ENCODE results near the gene OBSCN.

GRCh38 chr1:228168563-228169270 lies 39.1 kb upstream of the OBSCN start:
- no peak for TF ChIP-seq CTCF (IDR thresholded peaks at IDR 0.05; ENCODE audit: insufficient read depth, low read length)
- no peak for TF ChIP-seq POLR2AphosphoS5 (IDR thresholded peaks at IDR 0.05; ENCODE audit: low read depth)
- no peak for TF ChIP-seq GABPA (IDR thresholded peaks at IDR 0.05; ENCODE audit: low read depth)
- no peak for TF ChIP-seq REST (IDR thresholded peaks at IDR 0.05; ENCODE audit: insufficient replicate concordance, low read depth)
- TF ChIP-seq SPI1 (IDR thresholded peaks at IDR 0.05; ENCODE audit: borderline replicate concordance, low read depth) = no peak

Measured in HL-60 (cell line).